Measurements from ENCODE around the gene CEACAM20.
A peak's percentile ranks its signal among the peaks of the same experiment; 100 is the strongest.

The CEACAM20 gene

GRCh38 chr19:44570984-44571684, 41.7 kb upstream of the CEACAM20 start:
- H4K20me1 ChIP-seq (ENCODE audit: insufficient read depth, low read length): no peaks in the 10 kb centered on the region
- H3K9me3 ChIP-seq (ENCODE audit: insufficient read depth, low read length, severe bottlenecking): no peaks in the 10 kb centered on the region
- H2AFZ ChIP-seq (ENCODE audit: low read depth, low read length): no peak overlapping the region
- no peak overlapping the region for H3K27ac ChIP-seq (ENCODE audit: low read length)
- no peaks in the 10 kb centered on the region for H3K79me2 ChIP-seq (ENCODE audit: insufficient read depth, low read length)
- H3K36me3 ChIP-seq (ENCODE audit: insufficient read depth, low read length): no peaks in the 10 kb centered on the region
- peak; percentile 86 for TF ChIP-seq CTCF (IDR thresholded peaks at IDR 0.05; ENCODE audit: borderline replicate concordance, extremely low read depth, low read length, poor library complexity, severe bottlenecking)
- no peak for TF ChIP-seq EZH2 (IDR thresholded peaks at IDR 0.05; ENCODE audit: borderline replicate concordance, low read depth, low read length, severe bottlenecking)
- H3K9ac ChIP-seq (ENCODE audit: low read depth, low read length): no peak overlapping the region
- H3K4me3 ChIP-seq (ENCODE audit: low read depth in 1 of 2, low read length in 2 of 2): no peak overlapping the region
- peak; percentile 64 for DNase-seq
- peaks cover 3% of the 10 kb centered on the region for H3K27me3 ChIP-seq (ENCODE audit: insufficient read depth, low read length, poor library complexity)
- no peak overlapping the region for H3K4me2 ChIP-seq (ENCODE audit: insufficient read depth, low read length)
- ATAC-seq (ENCODE audit: insufficient read depth, low read depth): peak; percentile 64; the same call in 1 of the 3 replicates
- H3K4me1 ChIP-seq (ENCODE audit: insufficient read depth, low read length): no peaks in the 10 kb centered on the region

GRCh38 chr19:44570603-44570983, 41.1 kb upstream of the CEACAM20 start:
- DNase-seq (no peak), ATAC-seq (ENCODE audit: insufficient read depth, low read depth) (no peak)
- no peaks in the 10 kb centered on the region for H3K9me3 ChIP-seq (ENCODE audit: insufficient read depth, low read length, severe bottlenecking)
- no peak overlapping the region for H3K4me3 ChIP-seq (ENCODE audit: low read depth in 1 of 2, low read length in 2 of 2)
- no peak overlapping the region for H3K4me2 ChIP-seq (ENCODE audit: insufficient read depth, low read length)
- no peaks in the 10 kb centered on the region for H3K4me1 ChIP-seq (ENCODE audit: insufficient read depth, low read length)
- H3K36me3 ChIP-seq (ENCODE audit: insufficient read depth, low read length): no peaks in the 10 kb centered on the region
- H3K27ac ChIP-seq (ENCODE audit: low read length): no peak overlapping the region
- TF ChIP-seq CTCF (IDR thresholded peaks at IDR 0.05; ENCODE audit: borderline replicate concordance, extremely low read depth, low read length, poor library complexity, severe bottlenecking) (no peak), EZH2 (IDR thresholded peaks at IDR 0.05; ENCODE audit: borderline replicate concordance, low read depth, low read length, severe bottlenecking) (no peak)
- H2AFZ ChIP-seq (ENCODE audit: low read depth, low read length): no peak overlapping the region
- no peak overlapping the region for H3K9ac ChIP-seq (ENCODE audit: low read depth, low read length)
- no peaks in the 10 kb centered on the region for H3K79me2 ChIP-seq (ENCODE audit: insufficient read depth, low read length)
- H4K20me1 ChIP-seq (ENCODE audit: insufficient read depth, low read length): no peaks in the 10 kb centered on the region
- H3K27me3 ChIP-seq (ENCODE audit: insufficient read depth, low read length, poor library complexity): peaks cover 3% of the 10 kb centered on the region

- no peak overlapping the region for H3K4me3 ChIP-seq (ENCODE audit: low read depth in 1 of 2, low read length in 2 of 2)
- H4K20me1 ChIP-seq (ENCODE audit: insufficient read depth, low read length): no peaks in the 10 kb centered on the region
- no peak overlapping the region for H2AFZ ChIP-seq (ENCODE audit: low read depth, low read length)
- H3K36me3 ChIP-seq (ENCODE audit: insufficient read depth, low read length): no peaks in the 10 kb centered on the region
- no peak overlapping the region for H3K27ac ChIP-seq (ENCODE audit: low read length)
- no peak for TF ChIP-seq CTCF (IDR thresholded peaks at IDR 0.05; ENCODE audit: borderline replicate concordance, extremely low read depth, low read length, poor library complexity, severe bottlenecking)
- TF ChIP-seq EZH2 (IDR thresholded peaks at IDR 0.05; ENCODE audit: borderline replicate concordance, low read depth, low read length, severe bottlenecking): no peak
- DNase-seq (no peak), ATAC-seq (ENCODE audit: insufficient read depth, low read depth) (no peak)
- H3K27me3 ChIP-seq (ENCODE audit: insufficient read depth, low read length, poor library complexity): peaks cover 3% of the 10 kb centered on the region
- H3K9ac ChIP-seq (ENCODE audit: low read depth, low read length): no peak overlapping the region
- no peak overlapping the region for H3K4me2 ChIP-seq (ENCODE audit: insufficient read depth, low read length)
- no peaks in the 10 kb centered on the region for H3K9me3 ChIP-seq (ENCODE audit: insufficient read depth, low read length, severe bottlenecking)
- H3K79me2 ChIP-seq (ENCODE audit: insufficient read depth, low read length): no peaks in the 10 kb centered on the region
- no peaks in the 10 kb centered on the region for H3K4me1 ChIP-seq (ENCODE audit: insufficient read depth, low read length)
These were observed 38.3 kb upstream of the CEACAM20 start for GRCh38 chr19:44567745-44568144.

Data from DND-41 (cell line).